Fibroblast of skin of right biceps (primary cell): ENCODE measurements around the gene NRGN.

Experiments
- DNase-seq: peaks from one replicate; pipeline ENCODE4 v3.0.0-alpha.2; 2013

Gene NRGN

GRCh38 chr11:124796312-124796711, 56.6 kb downstream of the NRGN start:
- DNase-seq = no peak
